H1 (cell line): ENCODE measurements around the gene PPP1R14C. TPM values are rescaled to one million over a fixed set of nuclear protein-coding genes. Genes with fewer than 3 reads are reported as not detected.

Experiments
- CHD7 ChIP-seq: fragments of 300-600 bp; sonication (generic); IDR thresholded peaks from 2 replicates; pipeline ENCODE4 v1.7.1; 2012; ENCODE audit warnings: low read length, moderate library complexity, mild to moderate bottlenecking, inconsistent platforms; ENCODE audit not compliant: insufficient replicate concordance
- KDM1A ChIP-seq: fragments of 200-600, 300-600 bp; sonication (generic); IDR thresholded peaks from 2 replicates; pipeline ENCODE4 v1.7.1; 2016; ENCODE audit warnings: mild to moderate bottlenecking, low read length, borderline replicate concordance
- MAFK ChIP-seq: IDR thresholded peaks from 2 replicates; pipeline ENCODE4 v1.6.1; 2012; ENCODE audit warnings: low read depth, mild to moderate bottlenecking, improper control_type of control experiment, low read length
- SIN3A ChIP-seq, 2 experiments: IDR thresholded peaks in 1 of 2; conservative IDR thresholded peaks in 1 of 2; 2 replicates each; pipeline ENCODE4 v1.6.1; 2011 to 2012; ENCODE audit warnings: low read length in 2 of 2, improper control_type of control experiment in 1 of 2, low read depth in 1 of 2, mild to moderate bottlenecking in 1 of 2
- polyA plus RNA-seq, 7 experiments: library from polyadenylated mRNA; depleted of rRNA in 3 of 7; stranded (reverse) in 5 of 7; unstranded in 2 of 7; fragments of >200 nt in 5 of 7; fragments of 200-250 nt in 2 of 7; gene quantifications; 1 replicate in 5 of 7; 2 replicates in 1 of 7; 4 replicates in 1 of 7; pipeline versions ENCODE4 v1.2.1 to v1.2.3, GENCODE V29; 2011 to 2013; ENCODE audit warnings: missing spikeins in 2 of 7, mixed read lengths in 2 of 7
- total RNA-seq: library from RNA; stranded (reverse); fragmentation: NEBNext Ultra II Directional; extraction: Animal tissue kit (Norgen Biotek cat#: 25700); gene quantifications from 2 replicates; pipeline ENCODE4 v1.2.1, GENCODE V29; 2021

Gene PPP1R14C
- total and polyA plus RNA-seq, 2 of the 8 experiments (the other 6 are each of a cell fraction or from before 2014, with no cell fraction given): 0.30 to 0.61 TPM

- no peak for TF ChIP-seq CHD7
- no peak for TF ChIP-seq KDM1A
- TF ChIP-seq MAFK: no peak
- no peak for TF ChIP-seq SIN3A (conservative IDR thresholded peaks at IDR 0.05 in 1 of 2, IDR thresholded peaks at IDR 0.05 in 1 of 2; ENCODE audit: low read depth in 1 of 2, low read length in 2 of 2)
Measured at GRCh38 chr6:150185732-150186117, 42.9 kb downstream of the PPP1R14C start (continued).
